Measurements from ENCODE around the gene LITAFD.

The LITAFD gene

DNA sequence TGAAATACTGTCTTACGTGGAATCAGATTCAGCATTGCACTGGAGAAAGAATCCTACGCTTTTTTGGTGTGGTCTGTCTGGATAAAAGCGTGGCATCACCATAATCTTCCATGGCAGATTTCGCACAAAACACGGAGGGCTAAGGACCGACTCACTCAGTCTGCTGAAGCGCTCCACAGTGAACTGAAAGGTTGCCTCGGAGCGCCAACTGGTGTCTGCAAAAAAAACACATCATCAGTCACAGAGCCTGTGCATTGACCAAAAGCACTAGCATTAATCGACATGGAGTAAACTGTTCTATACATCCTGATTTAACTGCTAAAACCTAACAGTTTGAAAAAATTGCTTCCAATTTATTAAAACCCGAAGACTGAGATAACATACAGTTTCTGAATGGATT is 41.0 kb downstream of the LITAFD start:
- no peak overlapping the region for H3K4me3 Mint-ChIP-seq
- H3K36me3 Mint-ChIP-seq (ENCODE audit: low read depth) = peaks cover 97% of the 10 kb centered on the region
- no peaks in the 10 kb centered on the region for H3K9me3 Mint-ChIP-seq
- peaks cover 81% of the 10 kb centered on the region for H3K4me1 Mint-ChIP-seq (ENCODE audit: low read depth)
- peak overlapping the region; percentile 73 for H3K27ac Mint-ChIP-seq
- no peak for DNase-seq
- no peaks in the 10 kb centered on the region for H3K27me3 Mint-ChIP-seq

DNA sequence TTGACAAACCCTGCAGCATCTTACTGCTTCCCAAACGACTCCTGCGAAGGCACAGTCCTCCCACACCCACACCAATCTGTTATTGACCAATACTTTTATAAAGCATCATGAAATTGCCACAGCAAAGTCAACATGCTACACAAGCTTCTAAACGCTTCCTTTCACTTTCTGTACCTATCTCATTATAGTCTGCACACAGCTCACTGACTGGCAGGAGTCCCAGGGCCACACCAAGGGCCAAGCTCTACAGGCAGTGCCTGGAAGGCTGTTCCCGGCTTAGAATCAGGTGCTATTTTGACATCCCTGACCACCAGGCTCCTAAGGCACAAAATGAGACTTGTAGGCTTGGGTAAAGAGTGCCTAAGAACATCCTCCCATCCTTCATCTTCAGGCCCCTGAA is 42.1 kb downstream of the LITAFD start:
- no peaks in the 10 kb centered on the region for H3K27me3 Mint-ChIP-seq
- peaks cover 85% of the 10 kb centered on the region for H3K4me1 Mint-ChIP-seq (ENCODE audit: low read depth)
- no peak for DNase-seq
- H3K36me3 Mint-ChIP-seq (ENCODE audit: low read depth) = peaks cover 97% of the 10 kb centered on the region
- no peak overlapping the region for H3K4me3 Mint-ChIP-seq
- H3K9me3 Mint-ChIP-seq = no peaks in the 10 kb centered on the region
- peak overlapping the region; percentile 73 for H3K27ac Mint-ChIP-seq

DNA sequence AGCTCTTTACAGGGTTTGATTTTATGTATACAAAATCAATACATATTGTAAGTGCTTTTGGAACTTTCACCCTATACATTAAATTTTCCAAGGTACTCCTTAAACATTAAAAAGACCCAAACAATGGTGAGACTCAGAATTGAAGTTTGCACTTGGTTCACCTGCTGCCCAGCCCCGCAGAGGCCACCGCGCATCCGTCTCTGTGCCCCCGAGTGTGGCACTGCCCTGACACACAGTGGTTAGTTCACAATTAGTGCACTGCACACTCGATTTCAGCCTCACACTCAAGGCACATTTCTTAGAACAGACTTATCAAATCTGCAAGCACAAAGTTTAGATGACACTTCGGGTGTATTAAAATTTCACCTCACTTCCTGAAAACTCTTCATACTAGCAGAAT is 43.3 kb downstream of the LITAFD start:
- no peak for DNase-seq
- H3K9me3 Mint-ChIP-seq = no peaks in the 10 kb centered on the region
- H3K27ac Mint-ChIP-seq = peak overlapping the region; percentile 61
- H3K4me3 Mint-ChIP-seq = no peak overlapping the region
- H3K36me3 Mint-ChIP-seq (ENCODE audit: low read depth) = peaks cover 97% of the 10 kb centered on the region
- no peaks in the 10 kb centered on the region for H3K27me3 Mint-ChIP-seq
- H3K4me1 Mint-ChIP-seq (ENCODE audit: low read depth) = peaks cover 82% of the 10 kb centered on the region

DNA sequence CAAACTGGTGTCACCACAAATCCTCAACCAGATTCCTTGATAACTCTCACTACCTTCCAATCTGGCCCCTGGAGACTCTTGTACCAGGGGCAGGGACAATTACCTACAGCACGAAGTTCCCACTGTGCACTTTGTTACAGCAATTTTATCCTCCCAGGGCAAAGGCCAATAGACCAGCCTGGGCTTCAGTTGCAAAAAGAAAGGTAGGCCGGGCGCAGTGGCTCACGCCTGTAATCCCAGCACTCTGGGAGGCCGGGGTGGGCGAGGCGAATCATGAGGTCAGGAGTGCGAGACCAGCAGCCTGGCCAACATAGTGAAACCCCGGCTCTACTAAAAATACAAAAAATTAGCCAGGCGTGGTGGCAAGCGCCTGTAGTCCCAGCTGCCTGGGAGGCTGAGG is 44.7 kb downstream of the LITAFD start:
- H3K27me3 Mint-ChIP-seq = no peaks in the 10 kb centered on the region
- no peaks in the 10 kb centered on the region for H3K9me3 Mint-ChIP-seq
- H3K27ac Mint-ChIP-seq = peak overlapping the region; percentile 44
- peaks cover 86% of the 10 kb centered on the region for H3K36me3 Mint-ChIP-seq (ENCODE audit: low read depth)
- DNase-seq = no peak
- peaks cover 76% of the 10 kb centered on the region for H3K4me1 Mint-ChIP-seq (ENCODE audit: low read depth)
- no peak overlapping the region for H3K4me3 Mint-ChIP-seq

- H3K36me3 Mint-ChIP-seq (ENCODE audit: low read depth) = peaks cover 69% of the 10 kb centered on the region
- no peak overlapping the region for H3K4me3 Mint-ChIP-seq
- no peaks in the 10 kb centered on the region for H3K9me3 Mint-ChIP-seq
- no peaks in the 10 kb centered on the region for H3K27me3 Mint-ChIP-seq
- no peak for DNase-seq
- peak overlapping the region; percentile 90 for H3K27ac Mint-ChIP-seq
- peaks cover 74% of the 10 kb centered on the region for H3K4me1 Mint-ChIP-seq (ENCODE audit: low read depth)
These were observed 46.4 kb downstream of the LITAFD start for GRCh38 chr16:8928467-8928957.

GRCh38 chr16:8929086-8929748 is 47.1 kb downstream of the LITAFD start:
- Mint-ChIP-seq H3K36me3 (ENCODE audit: low read depth) (peaks cover 62% of the 10 kb centered on the region), H3K4me3 (no peak overlapping the region), H3K27ac (peak overlapping the region; percentile 90), H3K9me3 (no peaks in the 10 kb centered on the region), H3K4me1 (ENCODE audit: low read depth) (peaks cover 73% of the 10 kb centered on the region), H3K27me3 (no peaks in the 10 kb centered on the region)
- DNase-seq = no peak

- Mint-ChIP-seq H3K9me3 (no peaks in the 10 kb centered on the region), H3K4me1 (ENCODE audit: low read depth) (peaks cover 78% of the 10 kb centered on the region), H3K36me3 (ENCODE audit: low read depth) (peaks cover 43% of the 10 kb centered on the region), H3K27ac (peak overlapping the region; percentile 7), H3K27me3 (no peaks in the 10 kb centered on the region), H3K4me3 (no peak overlapping the region)
- peak; percentile 57 for DNase-seq
These were observed 49.7 kb downstream of the LITAFD start for GRCh38 chr16:8931859-8932258.

- H3K4me1 Mint-ChIP-seq (ENCODE audit: low read depth) = peaks cover 82% of the 10 kb centered on the region
- peaks cover 19% of the 10 kb centered on the region for H3K36me3 Mint-ChIP-seq (ENCODE audit: low read depth)
- no peak overlapping the region for H3K4me3 Mint-ChIP-seq
- peak overlapping the region; percentile 84 for H3K27ac Mint-ChIP-seq
- no peaks in the 10 kb centered on the region for H3K9me3 Mint-ChIP-seq
- H3K27me3 Mint-ChIP-seq = no peaks in the 10 kb centered on the region
- no peak for DNase-seq
These were observed 52.5 kb downstream of the LITAFD start for GRCh38 chr16:8934601-8935000.

Data from activated T-cell treated with anti-CD3 and anti-CD28 coated beads, Interleukin-2, amount 50 U/mL, for 24 hours (primary cell).